SKM-1 (cell line): ENCODE results near the gene ZFP1.

Source experiments
- DNase-seq: peaks from one replicate; lab custom pipeline; 2025; ENCODE audit not compliant: unreplicated experiment; lab: John Stamatoyannopoulos, UW

The ZFP1 gene

GRCh38 chr16:75147968-75148310, 385 bp upstream of the ZFP1 start:
- DNase-seq: no peak

GRCh38 chr16:75151798-75152197, 3.5 kb downstream of the ZFP1 start:
- no peak for DNase-seq

GRCh38 chr16:75152635-75153034, 4.3 kb downstream of the ZFP1 start:
- DNase-seq: no peak

GRCh38 chr16:75160386-75160785, 12.1 kb downstream of the ZFP1 start:
- DNase-seq: no peak

- DNase-seq: no peak
Measured at GRCh38 chr16:75169899-75170405, 21.6 kb downstream of the ZFP1 start.

- no peak for DNase-seq
Measured at GRCh38 chr16:75172578-75172977, 24.3 kb downstream of the ZFP1 start.

GRCh38 chr16:75175074-75175473, 26.8 kb downstream of the ZFP1 start:
- no peak for DNase-seq

GRCh38 chr16:75176926-75177325, 28.6 kb downstream of the ZFP1 start:
- DNase-seq: no peak

- DNase-seq: no peak
Measured at GRCh38 chr16:75179208-75179607, 30.9 kb downstream of the ZFP1 start.

- DNase-seq: no peak
Measured at GRCh38 chr16:75181630-75182029, 33.3 kb downstream of the ZFP1 start.

GRCh38 chr16:75188832-75189477, 40.6 kb downstream of the ZFP1 start:
- no peak for DNase-seq

- no peak for DNase-seq
Measured at GRCh38 chr16:75189638-75190245, 41.4 kb downstream of the ZFP1 start.

- DNase-seq: no peak
Measured at GRCh38 chr16:75192606-75193264, 44.4 kb downstream of the ZFP1 start.

- no peak for DNase-seq
Measured at GRCh38 chr16:75193265-75193650, 44.9 kb downstream of the ZFP1 start.

- no peak for DNase-seq
Measured at GRCh38 chr16:75193730-75194444, 45.6 kb downstream of the ZFP1 start.

- no peak for DNase-seq
Measured at GRCh38 chr16:75195811-75196790, 47.8 kb downstream of the ZFP1 start.

GRCh38 chr16:75196836-75197235, 48.5 kb downstream of the ZFP1 start:
- DNase-seq: no peak

GRCh38 chr16:75197522-75198134, 49.3 kb downstream of the ZFP1 start:
- no peak for DNase-seq

GRCh38 chr16:75198135-75198600, 49.8 kb downstream of the ZFP1 start:
- DNase-seq: no peak

- DNase-seq: no peak
Measured at GRCh38 chr16:75202069-75202590, 53.8 kb downstream of the ZFP1 start.
